CD4-positive, alpha-beta T cell (primary cell): ENCODE results near the gene FAM120A. TPM values are rescaled to one million over a fixed set of nuclear protein-coding genes. Genes with fewer than 3 reads are reported as not detected.

Source experiments
- ATAC-seq: fragments of 200-7000 bp; cut with Tn5 transposase; one replicate; pipeline ENCODE4 v1.10.0; 2022; ENCODE audit warnings: mild to moderate bottlenecking; ENCODE audit not compliant: poor library complexity
- CTCF ChIA-PET: fragments of 350-600 bp; sonication (Branson Sonifier 250); formaldehyde crosslinking; loops from one replicate; lab custom pipeline; 2021; ENCODE audit warnings: antibody characterized with exemption, inconsistent platforms; lab: Charles Lee
- POLR2A ChIA-PET: fragments of 350-600 bp; sonication (Branson Sonifier 250); formaldehyde crosslinking; loops from one replicate; lab custom pipeline; 2021; ENCODE audit warnings: antibody characterized with exemption, inconsistent platforms; lab: Charles Lee
- DNase-seq, 14 experiments: peaks; one replicate each; pipeline ENCODE4 v3.0.0-alpha.2; 2013 to 2020; ENCODE audit warnings: mixed read lengths in 2 of 14
- H3K27ac ChIP-seq, 2 donors: one replicate each; pipeline versions ENCODE4 v1.5.1 to v1.7.0; 2013; ENCODE audit warnings: low read length in 2 of 2, low read depth in 1 of 2, mild to moderate bottlenecking in 1 of 2
- H3K27me3 ChIP-seq, 2 experiments: 1 replicate in 1 of 2; 2 replicates in 1 of 2; pipeline versions ENCODE4 v1.6.1 to v1.7.0; 2013; ENCODE audit warnings: low read length in 2 of 2, control low read depth in 1 of 2, mild to moderate bottlenecking in 1 of 2, moderate library complexity in 1 of 2; ENCODE audit not compliant: insufficient read depth in 2 of 2, control insufficient read depth in 1 of 2
- H3K36me3 ChIP-seq: one replicate; pipeline ENCODE4 v1.6.1; 2013; ENCODE audit warnings: low read length, control low read depth; ENCODE audit not compliant: insufficient read depth
- H3K4me1 ChIP-seq: one replicate; pipeline ENCODE4 v1.6.1; 2013; ENCODE audit warnings: low read length, control low read depth; ENCODE audit not compliant: insufficient read depth
- H3K4me3 ChIP-seq: one replicate; pipeline ENCODE4 v1.5.1; 2013; ENCODE audit warnings: mild to moderate bottlenecking, low read length, moderate library complexity
- H3K9me3 ChIP-seq, 2 experiments: 1 replicate in 1 of 2; 2 replicates in 1 of 2; pipeline versions ENCODE4 v1.6.1 to v1.7.0; 2013; ENCODE audit warnings: low read length in 2 of 2, mild to moderate bottlenecking in 2 of 2, control low read depth in 1 of 2, moderate library complexity in 1 of 2; ENCODE audit not compliant: control insufficient read depth in 1 of 2, insufficient read depth in 1 of 2
- H3K27ac Mint-ChIP-seq: one replicate; pipeline ENCODE4 v1.8.0; 2020; ENCODE audit warnings: mixed read lengths
- H3K27me3 Mint-ChIP-seq: one replicate; pipeline ENCODE4 v1.8.0; 2021; ENCODE audit warnings: mixed read lengths
- H3K36me3 Mint-ChIP-seq: one replicate; pipeline ENCODE4 v1.8.0; 2021; ENCODE audit warnings: low read depth, mixed read lengths
- H3K4me1 Mint-ChIP-seq: one replicate; pipeline ENCODE4 v1.8.0; 2021; ENCODE audit warnings: low read depth, mixed read lengths
- H3K4me3 Mint-ChIP-seq: one replicate; pipeline ENCODE4 v1.8.0; 2020; ENCODE audit warnings: mild to moderate bottlenecking, mixed read lengths
- H3K9me3 Mint-ChIP-seq: one replicate; pipeline ENCODE4 v1.8.0; 2020; ENCODE audit warnings: mixed read lengths
- intact Hi-C, 2 experiments: fragments of 100-400 bp; cut with DNase I in 1 of 2; cut with micrococcal nuclease in 1 of 2; formaldehyde crosslinking; loops; one replicate each; pipeline versions ENCODE4 v1.15.1 to v1.9.0; 2023 to 2025; cut with DNase I, micrococcal nuclease
- total RNA-seq, 174 experiments: library from RNA in 2 of 174; stranded (reverse) in 2 of 174; gene quantifications; one replicate each; pipeline ENCODE4 v1.2.3 and lab custom pipeline; 2021 to 2026
- TF ChIP-seq, protein P1 (sequence below): fragments of 200-600 bp; IDR thresholded peaks from one replicate; pipeline ENCODE4 v1.8.0; 2022; ENCODE audit warnings: antibody characterized with exemption, mild to moderate bottlenecking

The FAM120A gene
- total RNA-seq, 2 experiments from 2014 or later: 46.5 to 51.7 TPM

DNA sequence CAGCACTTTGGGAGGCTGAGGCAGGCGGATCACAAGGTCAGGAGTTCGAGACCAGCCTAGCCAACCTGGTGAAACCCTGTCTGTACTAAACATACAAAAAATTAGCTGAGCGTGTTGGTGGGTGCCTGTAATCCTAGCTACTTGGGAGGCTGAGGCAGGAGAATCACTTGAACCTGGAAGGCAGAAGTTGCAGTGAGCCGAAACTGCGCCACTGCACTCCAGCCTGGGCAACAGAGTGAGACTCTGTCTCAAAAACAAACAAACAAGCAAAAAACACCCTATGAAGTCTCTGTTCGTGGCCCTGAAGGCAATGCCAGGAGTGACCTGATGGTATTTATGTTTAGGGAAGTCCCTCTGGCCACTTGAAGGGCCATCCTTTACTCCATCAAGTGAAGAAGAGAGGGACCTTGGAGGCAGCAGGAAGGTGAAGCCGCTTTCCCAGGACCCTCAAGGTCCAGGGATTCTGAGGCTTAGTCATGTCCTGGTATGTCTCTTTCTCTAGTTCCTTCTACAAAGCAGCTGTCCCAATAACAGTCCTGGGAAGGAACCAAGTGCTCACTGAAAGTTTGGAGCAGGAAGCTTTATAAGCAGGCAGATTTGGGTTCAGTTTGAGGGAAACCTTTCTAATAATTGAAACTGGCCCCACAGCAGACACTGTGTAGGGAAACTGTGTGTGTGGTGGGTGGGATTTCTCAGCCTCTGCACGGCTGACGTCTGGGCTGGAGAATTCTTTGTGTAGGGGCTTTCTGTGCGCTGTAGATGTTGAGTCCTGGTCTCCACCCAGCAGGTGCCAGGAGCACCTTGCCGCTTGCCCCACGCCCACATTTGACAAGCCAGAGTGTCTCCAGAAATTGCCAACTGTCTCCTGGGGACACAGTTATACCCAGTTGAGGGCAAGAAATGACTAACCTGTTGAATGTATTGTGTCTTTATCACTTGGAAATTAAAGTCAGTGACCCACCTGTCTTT is 137.4 kb downstream of the FAM120A start:
- H3K4me3 ChIP-seq: no peak overlapping the region
- ChIA-PET CTCF (no interaction called here), POLR2A (interaction anchor here (1.4 kb wide), 1 partner anchor 23 kb away, joined by 4 read pairs; no protein-coding TSS in a partner anchor)
- peaks cover 87% of the 10 kb centered on the region for H3K4me1 Mint-ChIP-seq
- intact Hi-C loops: no loop called here
- no peak overlapping the region for H3K27ac ChIP-seq
- no peaks in the 10 kb centered on the region for H3K27me3 ChIP-seq
- H3K36me3 Mint-ChIP-seq: peaks cover 10% of the 10 kb centered on the region
- no peaks in the 10 kb centered on the region for H3K27me3 Mint-ChIP-seq
- H3K4me3 Mint-ChIP-seq: no peak overlapping the region
- DNase-seq (no peak), ATAC-seq (no peak)
- peak overlapping the region; percentile 65 for H3K27ac Mint-ChIP-seq
- H3K36me3 ChIP-seq: no peaks in the 10 kb centered on the region
- H3K9me3 ChIP-seq: no peaks in the 10 kb centered on the region
- TF ChIP-seq, protein P1, sequence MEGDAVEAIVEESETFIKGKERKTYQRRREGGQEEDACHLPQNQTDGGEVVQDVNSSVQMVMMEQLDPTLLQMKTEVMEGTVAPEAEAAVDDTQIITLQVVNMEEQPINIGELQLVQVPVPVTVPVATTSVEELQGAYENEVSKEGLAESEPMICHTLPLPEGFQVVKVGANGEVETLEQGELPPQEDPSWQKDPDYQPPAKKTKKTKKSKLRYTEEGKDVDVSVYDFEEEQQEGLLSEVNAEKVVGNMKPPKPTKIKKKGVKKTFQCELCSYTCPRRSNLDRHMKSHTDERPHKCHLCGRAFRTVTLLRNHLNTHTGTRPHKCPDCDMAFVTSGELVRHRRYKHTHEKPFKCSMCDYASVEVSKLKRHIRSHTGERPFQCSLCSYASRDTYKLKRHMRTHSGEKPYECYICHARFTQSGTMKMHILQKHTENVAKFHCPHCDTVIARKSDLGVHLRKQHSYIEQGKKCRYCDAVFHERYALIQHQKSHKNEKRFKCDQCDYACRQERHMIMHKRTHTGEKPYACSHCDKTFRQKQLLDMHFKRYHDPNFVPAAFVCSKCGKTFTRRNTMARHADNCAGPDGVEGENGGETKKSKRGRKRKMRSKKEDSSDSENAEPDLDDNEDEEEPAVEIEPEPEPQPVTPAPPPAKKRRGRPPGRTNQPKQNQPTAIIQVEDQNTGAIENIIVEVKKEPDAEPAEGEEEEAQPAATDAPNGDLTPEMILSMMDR: no peak
- no peaks in the 10 kb centered on the region for H3K9me3 Mint-ChIP-seq
- H3K4me1 ChIP-seq: peaks cover 50% of the 10 kb centered on the region

GRCh38 chr9:93589688-93590087 is 138.2 kb downstream of the FAM120A start:
- ChIA-PET POLR2A (interaction anchor here (1.4 kb wide), 1 partner anchor 23 kb away, joined by 4 read pairs; no protein-coding TSS in a partner anchor), CTCF (no interaction called here)
- Histone ChIP-seq H3K4me1 (peaks cover 55% of the 10 kb centered on the region), H3K4me3 (no peak overlapping the region), H3K27me3 (no peaks in the 10 kb centered on the region), H3K36me3 (no peaks in the 10 kb centered on the region), H3K9me3 (no peaks in the 10 kb centered on the region), H3K27ac (no peak overlapping the region)
- intact Hi-C loops: no loop called here
- H3K4me1 Mint-ChIP-seq: peaks cover 85% of the 10 kb centered on the region
- no peaks in the 10 kb centered on the region for H3K9me3 Mint-ChIP-seq
- peak overlapping the region; percentile 48 for H3K4me3 Mint-ChIP-seq
- H3K36me3 Mint-ChIP-seq: peaks cover 4% of the 10 kb centered on the region
- TF ChIP-seq, protein P1: no peak
- DNase-seq (peak in 1 of 14 experiments; percentile 18), ATAC-seq (no peak)
- peak overlapping the region; percentile 65 for H3K27ac Mint-ChIP-seq
- H3K27me3 Mint-ChIP-seq: no peaks in the 10 kb centered on the region

DNA sequence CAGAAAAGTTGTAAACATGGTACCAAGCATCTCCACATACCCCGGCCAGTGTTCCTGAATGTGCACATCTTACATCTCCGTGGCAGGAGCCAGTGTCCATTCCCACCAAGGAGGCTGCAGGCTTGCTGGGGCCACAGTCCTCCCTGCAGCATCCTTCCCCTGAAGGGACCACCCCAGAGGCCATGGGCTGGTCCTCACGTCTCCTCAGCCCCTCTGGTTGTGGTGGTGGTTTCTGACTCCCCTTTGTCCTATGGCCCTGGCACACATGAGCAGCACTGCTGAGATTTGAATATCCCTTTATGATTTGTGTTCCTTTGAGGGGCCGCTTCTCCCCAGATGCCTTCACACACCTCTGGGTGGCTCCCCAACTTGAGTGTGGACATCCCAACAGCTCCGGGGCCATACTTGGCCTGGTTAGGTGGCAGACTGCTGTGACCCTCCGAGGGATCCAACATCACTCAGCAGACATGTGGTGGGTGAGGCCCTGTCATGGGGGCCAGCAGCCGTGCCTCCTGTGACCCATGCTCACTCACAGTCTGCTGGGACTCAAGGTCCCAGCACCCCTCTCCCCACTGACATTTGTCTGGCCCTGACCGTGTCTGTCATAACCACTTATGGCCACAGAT is 139.2 kb downstream of the FAM120A start:
- H3K27ac Mint-ChIP-seq: peak overlapping the region; percentile 65
- H3K9me3 ChIP-seq: no peaks in the 10 kb centered on the region
- POLR2A ChIA-PET: no interaction called here
- H3K36me3 Mint-ChIP-seq: no peaks in the 10 kb centered on the region
- intact Hi-C loops: no loop called here
- CTCF ChIA-PET: no interaction called here
- H3K4me3 ChIP-seq: no peak overlapping the region
- no peak overlapping the region for H3K27ac ChIP-seq
- H3K4me3 Mint-ChIP-seq: no peak overlapping the region
- H3K27me3 Mint-ChIP-seq: no peaks in the 10 kb centered on the region
- DNase-seq (no peak), ATAC-seq (no peak)
- peaks cover 85% of the 10 kb centered on the region for H3K4me1 Mint-ChIP-seq
- peaks cover 46% of the 10 kb centered on the region for H3K4me1 ChIP-seq
- TF ChIP-seq, protein P1: no peak
- no peaks in the 10 kb centered on the region for H3K9me3 Mint-ChIP-seq
- no peaks in the 10 kb centered on the region for H3K27me3 ChIP-seq
- H3K36me3 ChIP-seq: no peaks in the 10 kb centered on the region
